ENCODE data around the gene TRIM63. TPM values are rescaled to one million over a fixed set of nuclear protein-coding genes. Genes with fewer than 3 reads are reported as not detected.

Gene TRIM63
- total RNA-seq, 2 donors from 2014 or later = 0.68 TPM; not detected in 1

DNA sequence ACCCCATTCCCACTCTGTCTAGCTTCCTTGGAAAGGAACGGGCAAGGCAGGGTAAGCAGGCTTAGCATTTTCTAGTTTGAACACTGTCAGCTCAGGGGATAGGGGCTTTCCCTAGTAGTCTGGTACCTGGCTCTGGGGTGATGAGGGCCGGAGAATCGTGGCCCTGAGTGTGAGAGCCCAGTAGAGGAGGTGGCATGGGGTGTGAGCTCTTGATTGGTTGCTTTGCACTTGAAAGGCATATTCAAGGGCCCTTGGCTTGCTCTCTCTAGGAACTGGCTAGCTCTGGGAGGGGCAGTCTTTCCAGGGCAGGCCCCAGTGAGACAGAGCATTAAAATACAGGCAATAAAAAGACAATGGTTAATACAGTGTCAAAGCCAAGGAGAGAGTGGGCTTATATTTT, 56.6 kb downstream of the TRIM63 start:
- Histone ChIP-seq H3K36me3 (no peaks in the 10 kb centered on the region), H3K4me1 (replicated peaks) (no peaks in the 10 kb centered on the region), H3K4me3 (no peak overlapping the region), H3K27me3 (replicated peaks; ENCODE audit: insufficient read depth) (no peaks in the 10 kb centered on the region), H3K27ac (no peak overlapping the region), H3K9me3 (no peaks in the 10 kb centered on the region)
- 53% methylated on average over 3 of the region's 3 CpGs for WGBS
- TF ChIP-seq, protein P1, sequence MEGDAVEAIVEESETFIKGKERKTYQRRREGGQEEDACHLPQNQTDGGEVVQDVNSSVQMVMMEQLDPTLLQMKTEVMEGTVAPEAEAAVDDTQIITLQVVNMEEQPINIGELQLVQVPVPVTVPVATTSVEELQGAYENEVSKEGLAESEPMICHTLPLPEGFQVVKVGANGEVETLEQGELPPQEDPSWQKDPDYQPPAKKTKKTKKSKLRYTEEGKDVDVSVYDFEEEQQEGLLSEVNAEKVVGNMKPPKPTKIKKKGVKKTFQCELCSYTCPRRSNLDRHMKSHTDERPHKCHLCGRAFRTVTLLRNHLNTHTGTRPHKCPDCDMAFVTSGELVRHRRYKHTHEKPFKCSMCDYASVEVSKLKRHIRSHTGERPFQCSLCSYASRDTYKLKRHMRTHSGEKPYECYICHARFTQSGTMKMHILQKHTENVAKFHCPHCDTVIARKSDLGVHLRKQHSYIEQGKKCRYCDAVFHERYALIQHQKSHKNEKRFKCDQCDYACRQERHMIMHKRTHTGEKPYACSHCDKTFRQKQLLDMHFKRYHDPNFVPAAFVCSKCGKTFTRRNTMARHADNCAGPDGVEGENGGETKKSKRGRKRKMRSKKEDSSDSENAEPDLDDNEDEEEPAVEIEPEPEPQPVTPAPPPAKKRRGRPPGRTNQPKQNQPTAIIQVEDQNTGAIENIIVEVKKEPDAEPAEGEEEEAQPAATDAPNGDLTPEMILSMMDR (IDR thresholded peaks at IDR 0.05) = no peak
- no peak for TF ChIP-seq POLR2AphosphoS5 (IDR thresholded peaks at IDR 0.05)
- TF ChIP-seq POLR2A (IDR thresholded peaks at IDR 0.05) = no peak
- intact Hi-C loops (cut with DNase I) = no loop called here
- DNase-seq (ENCODE audit: low spot score) = no peak

DNA sequence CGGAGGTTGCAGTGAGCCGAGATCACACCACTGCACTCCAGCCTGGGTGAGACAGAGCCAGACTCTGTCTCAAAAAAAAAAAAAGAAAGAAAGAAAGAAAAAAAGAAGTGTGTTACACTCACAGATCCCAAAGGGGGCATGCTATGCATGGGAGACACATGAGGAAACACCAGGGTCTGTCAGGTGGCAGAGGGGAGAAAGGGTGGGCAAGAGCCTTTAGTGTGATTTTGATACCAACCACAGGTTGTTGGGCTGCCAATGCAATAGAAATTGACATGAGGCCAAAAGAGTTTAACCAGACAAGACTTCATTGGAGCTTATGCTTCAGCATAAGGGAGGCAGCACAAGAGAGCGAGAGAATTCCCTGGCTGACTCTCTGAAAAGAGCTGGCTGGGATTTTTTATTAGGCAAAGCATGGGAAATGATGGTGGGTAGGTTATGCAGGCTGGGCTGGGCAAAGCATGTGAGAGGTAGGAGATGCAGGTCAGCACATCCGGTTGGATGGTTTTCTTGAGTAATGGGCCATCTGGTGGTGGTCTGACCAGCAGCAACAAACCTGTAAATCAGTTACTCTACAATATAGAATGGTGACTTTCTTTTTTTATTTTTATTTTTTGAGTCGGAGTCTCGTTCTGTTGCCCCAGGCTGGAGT, 57.5 kb downstream of the TRIM63 start:
- H3K4me1 ChIP-seq (replicated peaks) = no peaks in the 10 kb centered on the region
- no peak overlapping the region for H3K4me3 ChIP-seq
- no peak overlapping the region for H3K27ac ChIP-seq
- H3K27me3 ChIP-seq (replicated peaks; ENCODE audit: insufficient read depth) = no peaks in the 10 kb centered on the region
- intact Hi-C loops (cut with DNase I) = no loop called here
- TF ChIP-seq, protein P1 (IDR thresholded peaks at IDR 0.05) = no peak
- TF ChIP-seq POLR2AphosphoS5 (IDR thresholded peaks at IDR 0.05) = no peak
- no peak for TF ChIP-seq POLR2A (IDR thresholded peaks at IDR 0.05)
- no peak for DNase-seq (ENCODE audit: low spot score)
- H3K36me3 ChIP-seq = no peaks in the 10 kb centered on the region
- 55% methylated on average over 6 of the region's 6 CpGs for WGBS
- no peaks in the 10 kb centered on the region for H3K9me3 ChIP-seq

DNA sequence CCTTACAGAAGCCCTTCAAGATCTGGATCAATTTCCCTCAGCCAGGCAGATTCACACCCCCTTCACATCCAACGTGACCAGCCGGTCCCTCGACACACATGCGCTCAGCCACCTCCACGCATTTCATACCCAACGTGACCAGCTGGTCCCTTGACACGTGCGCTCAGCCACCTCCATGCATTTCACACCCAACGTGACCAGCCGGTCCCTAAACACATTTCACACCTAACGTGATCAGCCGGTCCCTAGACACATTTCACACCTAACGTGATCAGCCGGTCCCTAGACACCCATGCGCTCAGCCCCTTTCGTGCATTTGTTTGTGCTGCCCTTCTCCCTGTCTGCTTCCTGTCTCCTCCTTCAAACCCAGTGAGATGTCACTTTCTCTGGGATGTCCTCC, 60.7 kb downstream of the TRIM63 start:
- TF ChIP-seq POLR2A (IDR thresholded peaks at IDR 0.05) = no peak
- no peak for TF ChIP-seq POLR2AphosphoS5 (IDR thresholded peaks at IDR 0.05)
- TF ChIP-seq, protein P1 (IDR thresholded peaks at IDR 0.05) = no peak
- H3K4me1 ChIP-seq (replicated peaks) = no peaks in the 10 kb centered on the region
- no peak overlapping the region for H3K27ac ChIP-seq
- 94% methylated on average over 16 of the region's 16 CpGs for WGBS
- no peaks in the 10 kb centered on the region for H3K27me3 ChIP-seq (replicated peaks; ENCODE audit: insufficient read depth)
- intact Hi-C loops (cut with DNase I) = no loop called here
- DNase-seq (ENCODE audit: low spot score) = no peak
- no peaks in the 10 kb centered on the region for H3K9me3 ChIP-seq
- no peaks in the 10 kb centered on the region for H3K36me3 ChIP-seq
- no peak overlapping the region for H3K4me3 ChIP-seq

DNA sequence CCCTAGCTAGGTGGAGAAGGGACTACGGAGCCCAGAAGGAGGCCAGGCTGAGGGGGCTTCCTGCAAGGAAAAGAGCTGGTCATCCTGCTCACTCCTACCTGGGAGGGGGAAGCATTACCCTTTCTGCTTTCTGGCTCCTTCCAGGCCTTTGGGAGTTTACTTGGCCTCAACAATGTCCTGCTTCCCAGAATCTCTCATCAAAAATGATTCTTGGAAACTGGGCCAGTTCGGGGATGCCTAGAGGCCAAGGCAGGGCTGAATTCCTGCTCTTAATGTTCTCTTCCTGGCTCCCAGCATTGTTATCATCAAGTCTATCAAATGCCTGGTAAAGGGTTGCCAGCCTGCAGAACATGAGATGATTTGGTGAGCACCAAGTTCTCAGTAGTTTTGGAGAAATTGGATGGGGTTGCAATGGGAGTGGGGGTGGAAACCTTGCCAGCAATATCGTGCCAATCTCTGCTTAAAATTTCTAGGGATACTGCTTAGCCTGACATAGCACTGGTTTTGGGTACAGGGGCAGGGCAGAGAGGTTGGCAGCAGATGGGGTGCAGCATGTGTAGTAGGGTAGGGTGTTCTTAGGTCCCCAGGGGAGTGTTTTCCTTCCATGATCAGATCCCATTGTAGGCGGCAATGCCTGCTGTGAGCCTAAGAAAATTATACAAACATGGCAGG, 61.9 kb downstream of the TRIM63 start:
- intact Hi-C loops (cut with DNase I) = no loop called here
- no peaks in the 10 kb centered on the region for H3K36me3 ChIP-seq
- H3K27ac ChIP-seq = no peak overlapping the region

DNA sequence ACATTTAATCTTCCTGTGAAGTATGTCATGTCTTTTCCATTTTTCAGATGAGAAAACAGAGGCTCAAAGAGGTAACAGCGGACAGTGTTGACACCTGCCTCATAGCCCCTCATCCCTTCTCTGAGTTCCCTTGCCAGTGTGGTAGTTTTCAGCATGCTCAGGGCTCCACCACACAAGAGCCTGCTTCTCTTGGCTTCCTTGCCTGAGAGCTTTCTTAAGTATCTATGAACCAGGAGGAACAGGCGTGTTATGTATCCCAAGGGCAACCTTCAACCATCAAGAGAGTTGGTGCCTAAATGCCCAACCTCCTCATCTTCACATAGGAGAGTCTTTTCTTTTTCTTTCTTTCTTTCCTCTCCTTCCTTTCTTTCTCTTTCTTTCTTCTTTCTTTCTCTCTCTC, 63.7 kb downstream of the TRIM63 start:
- H3K27me3 ChIP-seq (replicated peaks; ENCODE audit: insufficient read depth) = no peaks in the 10 kb centered on the region
- intact Hi-C loops (cut with DNase I) = no loop called here
- no peak overlapping the region for H3K4me3 ChIP-seq
- no peaks in the 10 kb centered on the region for H3K36me3 ChIP-seq
- TF ChIP-seq, protein P1 (IDR thresholded peaks at IDR 0.05) = no peak
- TF ChIP-seq POLR2AphosphoS5 (IDR thresholded peaks at IDR 0.05) = no peak
- TF ChIP-seq POLR2A (IDR thresholded peaks at IDR 0.05) = no peak
- H3K27ac ChIP-seq = no peak overlapping the region
- 83% methylated on average over 2 of the region's 2 CpGs for WGBS
- H3K4me1 ChIP-seq (replicated peaks) = no peaks in the 10 kb centered on the region
- DNase-seq (ENCODE audit: low spot score) = no peak
- no peaks in the 10 kb centered on the region for H3K9me3 ChIP-seq

More for the DNA sequence above, 61.9 kb downstream of the TRIM63 start:
- 47% methylated on average over 4 of the region's 4 CpGs for WGBS
- H3K4me1 ChIP-seq (replicated peaks) = no peaks in the 10 kb centered on the region
- TF ChIP-seq POLR2AphosphoS5 (IDR thresholded peaks at IDR 0.05) = no peak
- no peak for TF ChIP-seq POLR2A (IDR thresholded peaks at IDR 0.05)
- no peaks in the 10 kb centered on the region for H3K27me3 ChIP-seq (replicated peaks; ENCODE audit: insufficient read depth)
- H3K4me3 ChIP-seq = no peak overlapping the region
- no peaks in the 10 kb centered on the region for H3K9me3 ChIP-seq
- no peak for DNase-seq (ENCODE audit: low spot score)

Data from prostate gland (tissue), 2 donors.